HG03342 (cell line): Measurements from ENCODE around the gene SYT4.
"Not testable (repeated sequence)": the region's sequence is repeated elsewhere in the genome, so short reads cannot be mapped to it uniquely, and the experiment has no call there.

Experiments
- ATAC-seq: cut with Tn5 transposase; IDR thresholded peaks from one replicate; pipeline ENCODE4 v1.9.1; 2021; ENCODE audit warnings: mild to moderate bottlenecking, moderate library complexity; ENCODE audit not compliant: unreplicated experiment

Gene SYT4, protein sequence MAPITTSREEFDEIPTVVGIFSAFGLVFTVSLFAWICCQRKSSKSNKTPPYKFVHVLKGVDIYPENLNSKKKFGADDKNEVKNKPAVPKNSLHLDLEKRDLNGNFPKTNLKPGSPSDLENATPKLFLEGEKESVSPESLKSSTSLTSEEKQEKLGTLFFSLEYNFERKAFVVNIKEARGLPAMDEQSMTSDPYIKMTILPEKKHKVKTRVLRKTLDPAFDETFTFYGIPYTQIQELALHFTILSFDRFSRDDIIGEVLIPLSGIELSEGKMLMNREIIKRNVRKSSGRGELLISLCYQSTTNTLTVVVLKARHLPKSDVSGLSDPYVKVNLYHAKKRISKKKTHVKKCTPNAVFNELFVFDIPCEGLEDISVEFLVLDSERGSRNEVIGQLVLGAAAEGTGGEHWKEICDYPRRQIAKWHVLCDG

DNA sequence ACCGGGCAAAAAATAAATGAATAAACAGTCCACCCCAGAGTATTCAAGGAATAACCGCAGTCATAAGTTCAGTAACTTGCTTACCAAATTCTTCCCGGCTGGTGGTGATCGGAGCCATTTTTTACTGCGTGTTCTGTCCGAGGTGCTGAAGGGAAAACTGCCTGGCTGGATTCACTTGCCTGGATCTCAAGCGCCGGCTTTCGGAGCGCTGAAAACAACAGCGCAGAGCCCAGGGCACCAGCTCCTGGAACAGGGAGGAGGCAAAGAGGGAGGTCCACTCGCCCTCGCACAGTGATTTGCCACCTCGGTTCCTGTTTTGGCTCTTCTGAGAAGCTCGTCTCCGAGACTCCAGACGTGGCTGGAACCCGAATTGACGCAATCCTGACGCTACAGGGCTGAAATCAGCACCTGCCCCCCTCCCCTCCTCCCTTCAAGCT is at the start of gene SYT4:
TSS of gene SYT4 (minus strand) at position 327 of the 437 bp plus-strand sequence. CDS start at position 118, 209 bp downstream.
- ATAC-seq: no peak

DNA sequence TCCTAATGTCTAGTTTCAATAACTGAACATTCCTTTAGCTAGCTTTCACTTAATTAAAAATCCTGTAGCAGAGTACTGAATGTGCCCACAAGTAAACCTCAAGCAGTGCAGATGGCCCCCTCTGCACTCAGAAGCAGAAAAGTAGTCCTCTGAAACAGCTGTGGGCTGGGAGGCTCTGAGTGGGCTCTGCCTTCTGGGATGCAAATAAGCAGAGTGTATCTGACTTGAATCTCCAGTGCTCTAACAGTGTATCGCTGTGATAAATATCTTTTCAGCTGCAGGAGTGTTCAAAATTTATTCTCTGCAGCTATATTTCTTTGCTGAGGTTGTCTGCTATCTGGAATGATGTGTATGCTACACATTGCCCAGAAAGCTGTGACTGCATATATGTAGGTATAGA is 44.8 kb upstream of the SYT4 start:
- ATAC-seq: no peak

DNA sequence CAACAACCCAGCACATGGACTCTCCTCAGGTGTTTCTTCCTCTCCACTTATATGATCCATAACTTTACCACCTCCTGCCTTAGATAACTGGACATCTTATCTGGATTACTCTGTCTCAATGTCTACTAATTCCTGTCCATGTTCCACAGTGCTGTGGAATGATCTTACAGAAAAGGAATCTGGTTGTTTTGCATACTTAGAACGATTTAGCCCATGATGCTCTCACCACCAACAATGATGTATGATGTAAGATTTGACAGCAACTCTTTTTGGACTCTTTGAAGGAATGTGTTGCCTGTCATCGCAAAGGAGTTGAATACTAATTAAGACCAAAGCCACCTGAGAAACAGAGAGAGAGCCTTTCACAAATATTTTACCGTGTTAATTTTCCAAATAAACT is 37.7 kb upstream of the SYT4 start:
- ATAC-seq: no peak

DNA sequence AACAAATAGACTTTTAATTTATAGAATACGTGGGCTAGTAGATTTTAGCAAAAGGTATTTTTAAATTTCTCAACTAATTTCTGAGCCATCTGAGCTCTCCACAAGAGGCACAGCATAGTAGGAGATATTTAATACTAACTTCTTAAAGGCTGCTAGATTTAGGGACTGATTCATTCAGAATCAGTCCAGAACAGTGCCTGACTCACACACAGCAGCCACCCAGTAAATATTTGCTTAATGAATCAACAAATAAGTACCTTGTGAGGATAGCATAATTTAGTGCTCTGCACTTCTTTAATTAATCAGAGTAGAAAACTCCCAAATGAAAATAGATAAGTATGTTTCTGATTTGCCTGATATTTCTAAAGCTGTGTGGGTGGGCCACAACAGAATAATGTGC is 35.6 kb upstream of the SYT4 start:
- ATAC-seq: no peak

DNA sequence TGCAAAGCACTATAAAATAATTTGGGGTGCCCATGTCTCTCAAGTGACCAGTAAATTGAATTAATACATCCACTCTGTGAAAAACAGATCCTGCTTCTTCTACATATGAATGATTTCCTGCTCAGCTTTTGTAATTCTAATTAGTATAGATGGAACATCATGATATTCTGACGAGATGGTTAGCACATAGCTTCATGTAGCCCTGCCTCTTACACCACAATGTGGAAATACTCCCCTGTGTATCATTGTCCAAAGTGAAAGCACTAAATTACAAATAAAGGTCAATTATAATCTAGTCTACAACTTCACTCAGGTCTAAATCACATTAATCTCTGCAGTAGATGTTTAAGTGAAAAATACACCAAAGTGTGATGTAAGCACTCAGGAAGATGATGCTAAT is 32.9 kb upstream of the SYT4 start:
- no peak for ATAC-seq

DNA sequence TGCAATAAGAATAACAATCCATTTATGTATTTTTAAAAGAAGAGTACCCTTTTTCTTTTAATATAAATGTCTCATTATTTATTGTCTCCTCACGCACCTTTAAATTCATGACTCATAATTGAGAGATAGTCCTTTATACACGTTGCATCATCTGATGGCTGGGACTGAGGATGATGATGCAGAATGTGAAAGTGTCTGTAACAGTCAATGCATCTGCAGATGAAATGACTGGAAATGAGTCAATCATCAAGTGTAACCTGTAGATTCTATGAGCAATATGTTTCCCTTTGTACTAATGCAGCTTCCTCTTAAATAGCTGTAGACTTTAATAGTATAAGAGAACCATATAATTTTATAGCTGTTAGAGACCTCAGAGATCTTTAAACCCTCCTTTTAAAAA is 26.1 kb upstream of the SYT4 start:
- ATAC-seq: no peak

DNA sequence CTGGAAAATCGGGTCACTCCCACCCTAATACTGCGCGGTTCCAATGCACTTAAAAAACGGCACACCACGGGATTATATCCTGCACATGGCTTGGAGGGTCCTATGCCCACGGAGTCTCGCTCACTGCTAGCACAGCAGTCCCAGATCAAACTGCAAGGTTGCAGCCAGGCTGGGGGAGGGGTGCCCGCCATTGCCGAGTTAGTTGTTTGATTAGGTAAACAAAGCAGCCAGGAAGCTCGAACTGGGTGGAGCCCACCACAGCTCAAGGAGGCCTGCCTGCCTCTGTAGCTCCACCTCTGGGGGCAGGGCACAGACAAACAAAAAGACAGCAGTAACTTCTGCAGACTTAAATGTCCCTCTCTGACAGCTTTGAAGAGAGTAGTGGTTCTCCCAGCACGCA is 8.9 kb upstream of the SYT4 start:
- ATAC-seq: not testable (repeated sequence)

DNA sequence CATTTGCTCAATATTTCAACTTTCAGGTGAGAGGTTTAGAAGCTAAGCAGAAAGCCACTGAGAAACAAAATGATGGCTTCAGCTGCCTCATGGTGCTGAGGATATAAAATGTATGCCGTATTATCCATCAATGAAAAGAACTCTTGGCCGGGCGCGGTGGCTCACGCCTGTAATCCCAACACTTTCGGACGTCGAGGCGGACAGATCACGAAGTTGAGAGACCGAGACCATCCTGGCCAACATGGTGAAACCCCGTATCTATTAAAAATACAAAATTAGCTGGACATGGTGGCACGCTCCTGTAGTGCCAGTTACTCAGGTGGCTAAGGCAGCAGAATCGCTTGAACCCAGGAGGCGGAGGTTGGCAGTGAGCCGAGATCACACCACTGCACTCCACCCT is 6.0 kb upstream of the SYT4 start:
- no peak for ATAC-seq

DNA sequence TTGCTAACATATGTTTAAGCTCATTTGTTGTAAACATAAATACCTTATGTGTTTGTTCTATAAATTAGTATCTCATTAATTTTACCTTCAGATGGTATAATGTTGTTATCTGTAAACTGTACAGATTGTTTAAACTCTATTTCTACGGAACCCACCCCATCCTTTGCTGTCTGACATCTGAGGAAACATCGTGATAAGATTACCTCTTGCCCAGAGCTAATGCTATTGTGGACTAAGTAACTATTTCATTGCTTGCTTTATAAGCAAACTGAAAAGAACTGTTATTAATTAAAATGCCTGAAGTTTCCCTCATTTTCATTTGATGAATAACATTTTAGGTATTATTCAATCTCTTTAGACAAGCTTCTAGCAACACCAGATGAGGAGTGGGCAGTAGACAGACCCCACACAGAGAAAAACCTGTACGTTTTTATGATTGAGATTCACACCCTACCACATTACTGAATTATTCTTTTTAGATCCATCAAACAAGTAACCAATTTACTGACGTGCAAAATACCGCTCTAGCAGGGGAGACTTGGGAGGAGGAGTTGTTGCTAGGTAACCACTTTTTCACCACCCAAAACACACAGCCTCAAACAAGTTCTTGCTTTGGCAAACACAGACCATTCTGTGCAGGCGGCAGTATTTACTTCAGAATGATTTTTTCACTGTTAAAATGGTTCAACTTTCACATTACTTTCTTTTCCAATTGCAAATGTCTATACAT is 1.9 kb upstream of the SYT4 start:
- peak; percentile 84 for ATAC-seq

DNA sequence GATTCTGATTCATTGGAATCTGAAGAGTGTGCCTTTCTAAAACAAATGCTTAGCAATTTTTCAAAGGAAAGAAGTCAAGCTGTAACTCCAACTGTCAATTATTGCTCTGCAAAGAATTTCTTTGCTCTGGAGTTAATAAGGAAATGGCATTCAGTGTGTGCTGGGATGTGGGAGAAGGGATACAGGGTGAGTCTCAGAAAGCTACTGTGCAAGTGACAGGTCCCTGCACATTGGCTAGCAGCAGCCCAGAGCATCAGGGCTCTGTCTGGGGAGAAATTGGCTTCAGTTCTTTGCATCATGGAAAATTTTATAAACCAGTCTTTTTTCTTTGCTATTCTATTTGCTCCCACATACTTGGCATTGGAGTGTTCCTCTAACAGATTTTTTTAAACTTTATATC is 1.1 kb upstream of the SYT4 start:
- no peak for ATAC-seq

DNA sequence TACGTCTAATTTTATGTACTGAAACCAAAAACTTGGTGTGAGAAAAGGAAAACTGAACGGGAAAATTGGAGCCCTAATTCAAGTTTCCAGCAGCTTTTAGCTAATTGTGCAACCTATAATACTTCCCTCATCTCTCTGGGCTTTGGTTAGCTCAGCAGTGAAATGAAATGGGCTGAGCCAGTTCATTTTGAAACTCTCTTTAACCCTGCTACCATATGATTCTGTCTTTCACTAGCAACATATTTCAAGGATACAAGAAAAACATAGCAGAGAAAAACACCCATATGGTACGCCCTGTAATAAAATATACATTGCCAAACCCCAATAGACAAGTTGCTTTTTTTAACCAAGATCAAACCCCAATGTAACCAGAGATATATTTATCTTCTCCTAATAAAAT is 799 bp downstream of the SYT4 start:
- ATAC-seq: no peak

DNA sequence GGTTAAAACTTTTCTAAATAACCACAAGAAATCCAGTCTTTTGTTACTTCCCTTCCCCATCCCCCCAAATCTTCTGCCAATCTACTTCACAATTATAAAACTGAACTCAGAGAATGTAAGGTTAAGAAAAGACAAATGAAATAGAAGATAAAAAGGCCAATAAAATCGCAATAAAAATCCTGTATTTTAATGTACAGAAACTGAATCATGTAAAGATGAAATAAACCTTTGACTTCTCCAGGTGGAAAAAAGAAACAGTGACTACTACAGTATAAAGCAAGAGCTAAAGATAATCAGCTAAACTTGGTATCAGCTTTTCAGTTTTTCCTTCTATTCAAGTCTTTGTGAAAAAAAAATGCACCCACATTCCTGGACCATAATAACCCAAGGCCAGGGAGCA is 1.7 kb downstream of the SYT4 start:
- ATAC-seq: no peak

DNA sequence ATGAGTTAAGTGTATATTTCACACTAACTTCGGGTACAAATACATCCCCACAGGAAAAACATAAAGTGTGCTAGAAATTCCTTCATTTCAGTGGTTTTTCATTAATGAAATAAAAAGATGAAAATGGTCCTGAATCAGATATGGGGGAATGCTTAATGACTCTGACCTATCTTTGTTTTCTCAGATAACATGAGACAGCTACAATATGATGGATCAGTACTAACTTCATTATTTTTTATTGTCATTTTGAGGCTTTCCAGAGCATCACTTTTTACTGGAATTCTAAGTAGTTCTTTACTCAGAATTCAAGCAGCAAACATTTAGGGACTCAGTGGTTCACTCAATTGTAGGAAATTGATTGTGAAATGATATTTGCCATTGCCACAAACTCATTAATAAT is 2.8 kb downstream of the SYT4 start:
- ATAC-seq: no peak

DNA sequence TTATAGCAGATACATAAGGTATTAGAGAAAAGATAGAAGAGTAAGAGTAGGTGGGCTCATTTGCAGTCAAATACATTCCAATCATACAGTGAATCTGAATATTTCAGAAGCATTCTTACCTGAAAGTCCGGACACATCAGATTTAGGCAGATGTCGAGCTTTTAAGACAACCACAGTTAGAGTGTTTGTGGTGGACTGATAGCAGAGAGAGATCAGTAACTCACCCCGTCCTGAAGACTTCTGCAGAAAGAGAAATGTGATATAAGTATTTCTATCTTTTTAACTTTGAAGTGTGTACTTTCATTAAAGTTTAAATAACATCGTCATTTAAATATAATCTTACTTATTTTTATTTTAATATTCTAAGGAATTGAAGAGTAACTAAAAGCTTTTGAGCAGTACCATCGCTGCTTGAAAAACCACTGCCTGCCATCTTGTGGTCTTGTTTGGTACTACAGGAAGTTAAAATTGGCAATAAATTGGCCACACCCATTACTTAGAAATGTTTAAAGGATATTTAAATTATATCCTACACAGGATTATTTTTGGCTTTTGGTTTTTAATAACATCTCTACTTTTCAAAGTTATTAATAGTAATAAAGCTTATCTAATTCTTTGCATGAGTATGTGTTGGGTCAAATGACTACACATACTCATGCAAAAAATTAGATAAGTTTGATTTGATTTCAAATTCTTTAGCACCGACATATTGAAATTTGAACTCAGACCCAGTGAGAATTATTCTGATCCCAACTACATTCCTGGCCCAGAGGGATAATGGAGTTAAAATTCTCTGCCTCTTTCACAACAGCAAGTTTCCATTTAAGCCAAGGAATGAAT is 5.5 kb downstream of the SYT4 start:
- peak; percentile 88 for ATAC-seq

DNA sequence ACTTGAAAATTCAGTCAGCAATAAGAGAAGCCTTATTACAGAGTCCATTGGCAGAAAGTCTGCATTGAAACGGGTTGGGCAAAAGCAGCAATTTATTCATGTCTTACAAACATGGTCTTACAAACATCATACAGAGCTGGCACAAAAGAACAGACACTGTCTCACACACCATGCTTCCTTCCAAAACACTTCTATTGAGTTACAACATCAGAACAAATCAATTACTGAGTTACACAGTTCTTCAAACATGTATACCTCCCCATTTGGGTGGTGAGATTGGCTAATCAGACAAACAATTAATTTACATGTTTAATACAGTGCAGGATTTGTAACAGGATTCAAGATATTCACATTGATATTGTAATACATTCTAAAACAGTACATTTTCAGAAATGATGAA is 9.5 kb downstream of the SYT4 start:
- no peak for ATAC-seq

DNA sequence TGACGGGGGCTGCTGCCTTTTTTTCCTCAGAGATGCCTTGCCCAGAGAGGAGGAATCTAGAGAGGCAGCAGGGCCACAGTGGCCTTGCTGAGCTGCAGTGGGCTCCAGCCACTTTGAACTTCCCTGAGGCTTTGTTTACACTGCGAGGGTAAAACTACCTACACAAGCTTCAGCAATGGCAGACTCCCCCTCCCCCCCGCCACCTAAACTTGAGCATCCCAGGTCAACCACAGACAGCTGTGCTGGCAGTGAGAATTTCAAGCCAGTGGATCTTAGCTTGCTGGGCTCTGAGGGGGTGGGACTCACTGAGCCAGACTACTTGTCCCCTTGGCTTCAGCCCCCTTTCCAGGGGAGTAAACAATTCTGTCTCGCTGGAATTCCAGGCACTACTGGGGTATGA is 11.8 kb downstream of the SYT4 start:
- ATAC-seq: no peak

DNA sequence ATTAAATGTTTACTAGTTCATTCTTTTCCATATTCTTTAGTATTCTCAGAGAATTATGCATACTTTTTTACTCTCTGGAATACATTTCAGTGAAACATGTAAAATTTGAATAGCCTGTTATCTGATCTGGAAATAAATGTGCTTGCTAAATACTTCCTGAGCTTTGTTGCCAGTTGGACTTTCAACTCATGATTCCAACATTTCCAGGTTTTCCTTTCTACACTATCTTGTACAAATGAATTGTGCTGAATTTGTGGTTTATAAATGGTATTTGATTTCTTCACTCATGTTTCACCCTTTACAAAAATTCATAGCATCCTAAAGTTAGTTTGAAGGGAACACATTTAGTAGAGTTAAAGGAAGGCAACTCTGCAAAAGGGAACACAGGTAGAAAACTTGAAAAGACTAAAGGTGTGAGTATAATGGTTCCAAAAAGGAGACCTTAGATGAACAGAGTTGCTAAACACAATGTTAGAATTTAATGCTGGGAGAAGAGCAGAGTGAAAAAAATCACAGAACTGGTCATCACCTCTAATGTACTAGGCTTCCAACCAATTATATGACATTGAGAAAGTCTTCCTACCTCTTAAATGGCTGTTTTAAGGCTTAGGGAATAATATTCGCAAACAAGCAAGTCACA is 28.6 kb downstream of the SYT4 start:
- ATAC-seq: no peak

DNA sequence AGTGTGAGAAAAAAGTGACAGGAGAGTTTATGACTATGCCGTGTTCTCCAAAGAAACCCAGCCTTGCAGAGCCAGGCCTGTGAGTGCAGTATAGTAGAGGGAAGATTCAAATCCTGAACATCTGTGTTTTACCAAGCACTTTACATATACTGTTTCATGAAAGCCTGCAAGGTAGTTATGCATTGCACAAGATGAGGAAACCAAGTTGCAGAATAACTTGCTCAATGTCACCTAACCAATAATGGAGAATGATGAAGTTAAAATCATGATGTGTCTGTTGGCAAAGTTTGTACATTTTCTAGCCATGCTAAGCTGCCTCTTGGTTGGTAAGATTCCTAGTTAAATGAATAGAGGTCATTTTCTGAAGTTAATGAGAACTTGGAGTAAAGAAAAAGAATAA is 29.3 kb downstream of the SYT4 start:
- no peak for ATAC-seq

DNA sequence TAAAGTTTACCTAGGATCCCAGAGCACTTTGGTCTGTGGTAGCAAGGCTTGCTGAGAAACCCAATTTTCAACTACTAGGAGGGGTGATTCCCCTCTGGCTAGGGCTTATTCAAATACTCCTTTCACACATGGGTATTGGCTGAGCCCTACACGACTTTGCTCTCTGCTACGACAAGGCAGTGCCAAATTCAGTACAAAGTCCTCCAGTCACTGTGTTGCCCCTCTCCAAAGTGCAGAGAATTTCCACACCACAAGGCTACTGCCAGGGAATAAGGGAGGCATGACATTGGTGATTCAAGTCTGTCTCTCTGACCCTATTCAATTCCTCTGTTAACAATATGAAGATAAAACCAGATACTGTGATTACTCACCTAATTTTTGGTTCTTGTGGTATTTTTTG is 38.9 kb downstream of the SYT4 start:
- ATAC-seq: no peak

DNA sequence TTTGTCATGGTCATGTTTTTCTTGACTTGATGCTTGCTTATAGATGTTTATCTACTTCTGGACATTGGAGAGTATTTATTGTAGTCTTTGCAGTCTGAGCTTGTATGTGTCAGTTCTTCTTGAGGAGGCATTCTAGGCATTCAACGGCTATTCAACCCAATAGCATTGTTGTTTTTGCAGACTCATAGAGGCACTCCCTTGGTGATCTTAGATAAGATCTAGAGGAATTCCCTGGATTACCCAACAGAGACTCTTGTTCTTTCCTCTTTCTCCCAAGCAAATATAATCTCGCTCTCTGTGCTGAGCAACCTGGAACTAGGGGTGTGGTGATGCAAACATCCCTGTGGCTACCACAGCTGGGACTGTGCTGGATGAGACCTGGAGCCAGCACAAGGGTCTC is 40.4 kb downstream of the SYT4 start:
- no peak for ATAC-seq

DNA sequence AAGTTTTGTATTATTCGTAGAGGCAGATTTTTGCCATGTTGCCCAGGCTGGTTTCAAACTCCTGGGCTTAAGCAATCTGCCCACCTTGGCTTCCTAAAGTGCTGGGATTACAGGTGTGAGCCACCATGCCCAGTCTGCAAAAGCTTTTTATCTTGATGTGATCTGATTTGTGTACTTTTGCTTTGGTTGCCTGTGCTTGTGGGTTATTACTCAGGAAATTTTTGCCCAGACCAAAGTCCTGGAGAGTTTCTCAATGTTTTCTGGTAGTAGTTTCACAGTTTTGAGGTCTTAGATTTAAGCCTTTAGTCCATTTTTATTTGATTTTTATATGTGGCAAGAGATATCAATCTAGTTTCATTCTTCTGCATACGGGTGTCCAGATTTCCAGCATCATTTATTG is 42.4 kb downstream of the SYT4 start:
- ATAC-seq: no peak
